ENCODE data around the gene P2RY6. TPM values are rescaled to one million over a fixed set of nuclear protein-coding genes. Genes with fewer than 3 reads are reported as not detected.

Gene P2RY6
- total and polyA plus RNA-seq, 2 experiments from 2014 or later: 2.6 to 8.9 TPM

DNA sequence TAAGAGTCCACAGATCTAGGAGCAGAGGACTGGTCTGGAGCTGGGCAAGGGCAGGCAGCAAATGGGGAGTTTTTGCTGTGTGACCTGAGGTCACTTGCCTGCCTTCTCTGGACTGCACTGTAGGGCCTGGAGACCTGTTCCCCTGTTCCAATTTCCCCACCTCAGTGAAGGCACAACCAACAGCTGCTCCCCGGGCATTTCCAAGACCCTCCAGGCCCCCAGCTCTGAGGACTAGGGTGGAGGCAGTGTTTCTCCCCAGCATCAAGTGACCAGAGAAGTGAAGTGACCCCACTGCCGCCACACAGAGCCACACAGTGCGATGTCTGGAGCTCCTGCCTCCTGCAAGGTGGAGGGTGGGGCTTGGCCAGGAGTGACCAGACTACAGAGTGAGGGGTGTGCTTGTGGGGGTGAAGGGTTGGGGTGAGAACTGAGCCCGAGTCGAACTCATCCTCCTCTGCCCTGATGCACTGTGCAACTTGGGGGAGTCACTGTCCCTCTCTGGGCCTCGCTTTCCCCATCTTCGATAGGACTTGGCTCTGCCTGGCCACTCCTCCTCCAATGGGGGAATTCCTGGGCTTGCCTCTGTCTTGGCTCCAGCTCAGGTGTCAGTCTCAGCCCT is 32.5 kb upstream of the P2RY6 start:
- no peak for DNase-seq (ENCODE audit: low spot score)
- H3K79me2 ChIP-seq: no peaks in the 10 kb centered on the region
- H3K27ac ChIP-seq: no peak overlapping the region
- H3K9me3 ChIP-seq (ENCODE audit: low read depth): no peaks in the 10 kb centered on the region
- H3K9me2 ChIP-seq (replicated peaks; ENCODE audit: insufficient read depth): no peaks in the 10 kb centered on the region
- no peaks in the 10 kb centered on the region for H3K36me3 ChIP-seq (replicated peaks; ENCODE audit: insufficient read depth, low read depth)
- 85% methylated on average over 7 of the region's 7 CpGs for WGBS (ENCODE audit: low lambda C conversion rate, missing lambda C conversion rate)
- no peaks in the 10 kb centered on the region for H3K4me1 ChIP-seq (ENCODE audit: insufficient read depth)
- no peak overlapping the region for H3K4me2 ChIP-seq
- H2AFZ ChIP-seq: no peak overlapping the region
- no peaks in the 10 kb centered on the region for H3K27me3 ChIP-seq
- H3K4me3 ChIP-seq: no peak overlapping the region
- no peaks in the 10 kb centered on the region for H4K20me1 ChIP-seq (ENCODE audit: insufficient read depth, poor library complexity, severe bottlenecking)
- no peak for TF ChIP-seq EZH2 (IDR thresholded peaks at IDR 0.05; ENCODE audit: borderline replicate concordance)
- TF ChIP-seq EZH2phosphoT487 (IDR thresholded peaks at IDR 0.05; ENCODE audit: low read depth, severe bottlenecking, unreplicated experiment): no peak
- TF ChIP-seq, protein P1, sequence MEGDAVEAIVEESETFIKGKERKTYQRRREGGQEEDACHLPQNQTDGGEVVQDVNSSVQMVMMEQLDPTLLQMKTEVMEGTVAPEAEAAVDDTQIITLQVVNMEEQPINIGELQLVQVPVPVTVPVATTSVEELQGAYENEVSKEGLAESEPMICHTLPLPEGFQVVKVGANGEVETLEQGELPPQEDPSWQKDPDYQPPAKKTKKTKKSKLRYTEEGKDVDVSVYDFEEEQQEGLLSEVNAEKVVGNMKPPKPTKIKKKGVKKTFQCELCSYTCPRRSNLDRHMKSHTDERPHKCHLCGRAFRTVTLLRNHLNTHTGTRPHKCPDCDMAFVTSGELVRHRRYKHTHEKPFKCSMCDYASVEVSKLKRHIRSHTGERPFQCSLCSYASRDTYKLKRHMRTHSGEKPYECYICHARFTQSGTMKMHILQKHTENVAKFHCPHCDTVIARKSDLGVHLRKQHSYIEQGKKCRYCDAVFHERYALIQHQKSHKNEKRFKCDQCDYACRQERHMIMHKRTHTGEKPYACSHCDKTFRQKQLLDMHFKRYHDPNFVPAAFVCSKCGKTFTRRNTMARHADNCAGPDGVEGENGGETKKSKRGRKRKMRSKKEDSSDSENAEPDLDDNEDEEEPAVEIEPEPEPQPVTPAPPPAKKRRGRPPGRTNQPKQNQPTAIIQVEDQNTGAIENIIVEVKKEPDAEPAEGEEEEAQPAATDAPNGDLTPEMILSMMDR (IDR thresholded peaks at IDR 0.05; ENCODE audit: poor library complexity): no peak

DNA sequence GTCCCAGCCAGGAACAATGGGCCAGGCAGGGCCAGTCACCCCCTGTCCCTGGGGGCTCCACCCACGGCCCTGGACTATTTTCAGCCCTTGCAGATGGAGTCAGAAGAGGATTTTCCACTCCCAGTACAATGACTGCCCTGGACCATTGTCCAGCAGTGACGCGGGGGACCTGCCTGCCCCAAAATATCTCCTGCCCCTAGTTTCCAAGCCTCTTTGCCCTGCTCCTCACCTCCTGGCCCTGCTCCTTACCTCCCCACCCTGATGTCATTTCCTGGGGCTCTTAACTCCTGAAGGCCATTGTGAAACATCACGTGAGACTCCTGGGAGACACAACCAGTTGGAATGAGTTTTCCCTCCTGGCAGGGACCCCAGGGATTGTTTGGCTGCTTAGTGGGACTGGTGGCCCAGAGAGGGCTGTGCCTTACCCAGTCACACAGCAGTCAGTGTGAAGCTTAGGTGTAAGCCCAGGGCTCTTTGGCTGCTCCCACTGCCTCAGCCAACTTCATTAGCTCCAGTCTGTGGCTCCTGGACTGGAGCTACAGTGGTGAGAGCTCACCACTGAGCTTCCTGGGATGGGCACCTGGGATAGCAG is 31.9 kb upstream of the P2RY6 start:
- no peaks in the 10 kb centered on the region for H3K36me3 ChIP-seq (replicated peaks; ENCODE audit: insufficient read depth, low read depth)
- WGBS (ENCODE audit: low lambda C conversion rate, missing lambda C conversion rate): 72% methylated on average over 4 of the region's 4 CpGs
- no peak overlapping the region for H3K4me2 ChIP-seq
- H3K4me1 ChIP-seq (ENCODE audit: insufficient read depth): no peaks in the 10 kb centered on the region
- H3K79me2 ChIP-seq: no peaks in the 10 kb centered on the region
- no peaks in the 10 kb centered on the region for H4K20me1 ChIP-seq (ENCODE audit: insufficient read depth, poor library complexity, severe bottlenecking)
- no peaks in the 10 kb centered on the region for H3K9me2 ChIP-seq (replicated peaks; ENCODE audit: insufficient read depth)
- H3K4me3 ChIP-seq: no peak overlapping the region
- H3K9me3 ChIP-seq (ENCODE audit: low read depth): no peaks in the 10 kb centered on the region
- no peak for DNase-seq (ENCODE audit: low spot score)
- no peak for TF ChIP-seq EZH2phosphoT487 (IDR thresholded peaks at IDR 0.05; ENCODE audit: low read depth, severe bottlenecking, unreplicated experiment)
- no peak for TF ChIP-seq EZH2 (IDR thresholded peaks at IDR 0.05; ENCODE audit: borderline replicate concordance)
- TF ChIP-seq, protein P1 (IDR thresholded peaks at IDR 0.05; ENCODE audit: poor library complexity): no peak
- no peaks in the 10 kb centered on the region for H3K27me3 ChIP-seq
- no peak overlapping the region for H2AFZ ChIP-seq
- H3K27ac ChIP-seq: no peak overlapping the region

- no peak for DNase-seq (ENCODE audit: low spot score)
- H3K27ac ChIP-seq: no peak overlapping the region
- no peak overlapping the region for H2AFZ ChIP-seq
- no peaks in the 10 kb centered on the region for H3K36me3 ChIP-seq (replicated peaks; ENCODE audit: insufficient read depth, low read depth)
- no peak overlapping the region for H3K4me2 ChIP-seq
- 88% methylated on average over 4 of the region's 4 CpGs for WGBS (ENCODE audit: low lambda C conversion rate, missing lambda C conversion rate)
- TF ChIP-seq EZH2 (IDR thresholded peaks at IDR 0.05; ENCODE audit: borderline replicate concordance) (no peak), EZH2phosphoT487 (IDR thresholded peaks at IDR 0.05; ENCODE audit: low read depth, severe bottlenecking, unreplicated experiment) (no peak)
- TF ChIP-seq, protein P1 (IDR thresholded peaks at IDR 0.05; ENCODE audit: poor library complexity): no peak
- H3K9me3 ChIP-seq (ENCODE audit: low read depth): no peaks in the 10 kb centered on the region
- no peaks in the 10 kb centered on the region for H3K79me2 ChIP-seq
- H4K20me1 ChIP-seq (ENCODE audit: insufficient read depth, poor library complexity, severe bottlenecking): no peaks in the 10 kb centered on the region
- no peaks in the 10 kb centered on the region for H3K9me2 ChIP-seq (replicated peaks; ENCODE audit: insufficient read depth)
- H3K4me3 ChIP-seq: no peak overlapping the region
- H3K4me1 ChIP-seq (ENCODE audit: insufficient read depth): no peaks in the 10 kb centered on the region
- H3K27me3 ChIP-seq: no peaks in the 10 kb centered on the region
Measured at GRCh38 chr11:73241300-73241699, 30.8 kb upstream of the P2RY6 start.
